Stimulated activated naive CD4-positive, alpha-beta T cell treated with Interleukin-2 at 50 U/mL for 16 hours (primary cell): ENCODE results near the gene TRIOBP.

Experiments used
- DNase-seq: peaks from one replicate; lab custom pipeline; 2025; lab: John Stamatoyannopoulos, UW

Gene TRIOBP

GRCh38 chr22:37824674-37825641 lies 128.1 kb downstream of the TRIOBP start:
- no peak for DNase-seq
